Limb (tissue), 2 donors: ENCODE data around the gene NUP62.
"Not testable (repeated sequence)": the region's sequence is repeated elsewhere in the genome, so short reads cannot be mapped to it uniquely, and the experiment has no call there.

Experiments
- DNase-seq, 2 donors: peaks; one replicate each; pipeline ENCODE4 v3.0.0-alpha.2; 2016; ENCODE audit errors: extremely low spot score in 2 of 2

NUP62 gene, protein sequence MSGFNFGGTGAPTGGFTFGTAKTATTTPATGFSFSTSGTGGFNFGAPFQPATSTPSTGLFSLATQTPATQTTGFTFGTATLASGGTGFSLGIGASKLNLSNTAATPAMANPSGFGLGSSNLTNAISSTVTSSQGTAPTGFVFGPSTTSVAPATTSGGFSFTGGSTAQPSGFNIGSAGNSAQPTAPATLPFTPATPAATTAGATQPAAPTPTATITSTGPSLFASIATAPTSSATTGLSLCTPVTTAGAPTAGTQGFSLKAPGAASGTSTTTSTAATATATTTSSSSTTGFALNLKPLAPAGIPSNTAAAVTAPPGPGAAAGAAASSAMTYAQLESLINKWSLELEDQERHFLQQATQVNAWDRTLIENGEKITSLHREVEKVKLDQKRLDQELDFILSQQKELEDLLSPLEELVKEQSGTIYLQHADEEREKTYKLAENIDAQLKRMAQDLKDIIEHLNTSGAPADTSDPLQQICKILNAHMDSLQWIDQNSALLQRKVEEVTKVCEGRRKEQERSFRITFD

DNA sequence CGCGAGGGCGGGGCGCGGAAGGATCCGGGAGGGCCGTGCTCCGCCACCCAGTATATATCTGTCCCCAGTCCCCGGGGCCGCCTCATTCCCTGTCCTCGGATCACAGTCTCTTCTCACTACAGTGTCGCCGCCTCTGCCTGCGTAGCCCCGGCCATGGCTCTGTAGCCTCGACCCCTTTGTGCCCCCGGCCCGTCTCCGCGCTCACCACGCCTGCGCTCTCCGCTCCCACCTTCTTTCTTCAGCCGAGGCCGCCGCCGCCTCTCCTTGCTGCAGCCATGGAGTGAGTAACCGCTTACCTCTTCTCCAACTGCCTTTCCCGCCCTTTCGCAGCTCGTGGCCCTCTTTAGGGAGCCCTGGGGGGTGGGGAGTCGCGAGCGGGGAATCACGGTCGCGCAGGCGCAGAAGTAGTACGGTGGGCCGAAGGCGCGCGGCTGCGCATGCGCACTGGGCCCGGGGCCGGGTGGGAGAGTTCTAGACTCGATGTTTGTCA, at the start of gene NUP62, which contains the start of gene ATF5:
Gene NUP62, minus strand, starts transcription at position 384 of the 490 bp plus-strand sequence. CDS start 19,697 bp downstream, outside the sequence.
Gene ATF5, plus strand, starts transcription at position 85 of the 490 bp plus-strand sequence. CDS start 1,646 bp downstream, outside the sequence.
- DNase-seq, result peak; percentile 95 to 97

DNA sequence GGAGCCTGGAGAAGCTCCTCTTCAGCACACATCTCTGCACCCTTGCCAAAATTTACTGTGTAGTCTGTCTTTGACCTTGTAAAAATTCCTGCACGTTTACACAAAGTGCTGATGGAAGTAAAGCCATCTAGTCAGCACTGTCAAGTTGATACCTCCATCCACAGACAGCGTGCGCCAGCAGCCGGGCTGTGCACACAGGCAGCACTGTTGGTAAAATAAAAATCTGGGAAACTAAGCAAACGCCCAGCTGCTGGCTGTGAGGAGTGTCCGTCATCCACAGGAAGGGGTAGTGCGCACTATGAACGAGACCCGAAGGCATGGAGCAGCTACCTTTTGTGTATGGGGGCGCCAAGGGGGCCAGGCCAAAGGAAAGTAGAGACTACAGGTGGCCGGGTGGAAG, 49.0 kb upstream of the NUP62 start:
- no peak for DNase-seq

- no peak for DNase-seq
Observed at GRCh38 chr19:49977881-49978280, 48.6 kb upstream of the NUP62 start.

GRCh38 chr19:49977076-49977475, 47.8 kb upstream of the NUP62 start:
- no peak for DNase-seq

GRCh38 chr19:49976496-49976895, 47.2 kb upstream of the NUP62 start:
- no peak for DNase-seq

- no peak for DNase-seq
Observed at GRCh38 chr19:49975051-49975450, 45.7 kb upstream of the NUP62 start.

DNA sequence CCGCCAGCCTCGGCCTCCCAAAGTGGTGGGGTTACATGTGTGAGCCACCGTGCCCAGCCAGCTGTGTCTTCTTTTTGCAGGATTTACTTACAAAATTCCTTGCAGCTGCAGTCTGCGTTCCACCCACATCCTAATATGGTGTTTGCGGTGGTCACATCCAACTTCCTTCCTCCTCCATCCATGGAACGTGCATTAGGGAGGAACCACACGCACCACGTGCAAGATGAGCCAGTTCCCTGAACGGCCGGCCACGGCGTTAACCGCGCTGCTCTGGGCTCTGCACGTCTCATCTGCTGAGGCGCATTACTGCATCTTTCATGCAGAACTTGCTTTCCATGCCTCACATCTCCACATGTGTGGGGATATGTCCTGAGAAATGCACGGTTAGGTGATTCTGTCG, 44.7 kb upstream of the NUP62 start:
- no peak for DNase-seq

DNA sequence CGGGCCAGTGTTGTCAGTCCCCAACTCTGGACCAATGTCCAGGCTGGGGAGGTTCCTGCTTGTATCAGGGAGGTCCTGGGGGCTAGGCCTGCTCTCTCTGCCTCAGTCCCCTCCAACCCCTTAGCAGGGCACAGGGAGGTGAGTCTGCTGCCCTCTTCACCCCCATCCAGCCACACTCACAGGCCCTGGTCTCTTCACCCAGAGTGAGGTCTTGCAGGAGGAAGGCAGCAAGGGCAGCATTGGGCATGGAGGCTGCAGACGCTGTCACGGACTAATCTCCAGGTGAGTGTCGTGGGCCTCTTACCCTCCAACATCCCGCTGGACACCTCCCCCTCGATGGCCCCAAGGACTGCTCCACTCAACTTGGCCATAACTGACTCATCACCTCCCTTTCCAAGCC, 43.5 kb upstream of the NUP62 start:
- no peak for DNase-seq

- DNase-seq, result no peak
Observed at GRCh38 chr19:49971991-49972411, 42.7 kb upstream of the NUP62 start.

DNA sequence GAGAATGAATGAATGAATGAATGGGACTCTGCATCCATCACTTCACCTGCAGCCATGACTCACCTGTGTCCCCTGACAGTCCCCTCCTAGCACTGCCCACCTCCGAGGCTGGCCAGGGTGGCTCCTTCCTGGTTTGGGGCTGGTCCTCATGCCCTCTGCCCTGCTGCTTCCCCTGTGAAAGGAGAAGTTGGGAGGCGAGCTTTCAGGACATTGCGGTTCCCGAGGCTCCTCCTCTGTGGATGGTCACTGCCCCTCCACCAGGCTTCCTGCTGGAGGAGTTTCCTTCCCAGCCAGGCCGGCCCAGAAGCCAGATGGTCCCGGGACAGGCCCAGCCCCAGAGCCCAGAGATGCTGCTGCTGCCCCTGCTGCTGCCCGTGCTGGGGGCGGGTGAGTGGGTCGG, 40.1 kb upstream of the NUP62 start:
- DNase-seq, result not testable (repeated sequence)

GRCh38 chr19:49968279-49968922, 39.1 kb upstream of the NUP62 start:
- DNase-seq, result no peak

DNA sequence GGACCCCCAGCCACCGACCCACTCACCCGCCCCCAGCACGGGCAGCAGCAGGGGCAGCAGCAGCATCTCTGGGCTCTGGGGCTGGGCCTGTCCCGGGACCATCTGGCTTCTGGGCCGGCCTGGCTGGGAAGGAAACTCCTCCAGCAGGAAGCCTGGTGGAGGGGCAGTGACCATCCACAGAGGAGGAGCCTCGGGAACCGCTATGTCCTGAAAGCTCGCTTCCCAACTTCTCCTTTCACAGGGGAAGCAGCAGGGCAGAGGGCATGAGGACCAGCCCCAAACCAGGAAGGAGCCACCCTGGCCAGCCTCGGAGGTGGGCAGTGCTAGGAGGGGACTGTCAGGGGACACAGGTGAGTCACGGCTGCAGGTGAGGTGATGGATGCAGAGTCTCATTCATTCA, 31.7 kb upstream of the NUP62 start, which contains the start of gene SIGLEC11:
Gene SIGLEC11, minus strand, starts transcription at position 193 of the 400 bp plus-strand sequence. Its CDS starts 91 bp downstream, at position 102.
- not testable (repeated sequence) for DNase-seq

DNA sequence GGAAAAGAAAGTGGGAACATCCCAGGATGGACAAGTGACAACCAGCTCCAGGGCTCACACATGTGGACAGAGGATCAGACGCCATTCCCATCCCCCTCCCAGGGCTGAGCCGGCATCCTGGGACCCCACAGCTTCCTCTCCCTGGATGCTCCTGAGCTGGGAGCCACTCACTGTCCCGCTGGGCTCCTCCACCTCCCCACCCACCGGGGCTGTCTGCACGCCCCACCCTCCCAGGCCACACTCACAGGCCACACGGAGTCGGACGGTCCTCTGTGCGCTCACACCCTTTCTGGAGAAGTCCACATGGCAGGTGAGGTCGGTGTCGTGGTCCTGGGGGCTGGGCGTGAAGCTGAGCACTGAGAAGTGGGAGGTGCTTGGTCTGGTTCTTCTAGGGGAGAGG, 30.6 kb upstream of the NUP62 start:
- not testable (repeated sequence) for DNase-seq

DNA sequence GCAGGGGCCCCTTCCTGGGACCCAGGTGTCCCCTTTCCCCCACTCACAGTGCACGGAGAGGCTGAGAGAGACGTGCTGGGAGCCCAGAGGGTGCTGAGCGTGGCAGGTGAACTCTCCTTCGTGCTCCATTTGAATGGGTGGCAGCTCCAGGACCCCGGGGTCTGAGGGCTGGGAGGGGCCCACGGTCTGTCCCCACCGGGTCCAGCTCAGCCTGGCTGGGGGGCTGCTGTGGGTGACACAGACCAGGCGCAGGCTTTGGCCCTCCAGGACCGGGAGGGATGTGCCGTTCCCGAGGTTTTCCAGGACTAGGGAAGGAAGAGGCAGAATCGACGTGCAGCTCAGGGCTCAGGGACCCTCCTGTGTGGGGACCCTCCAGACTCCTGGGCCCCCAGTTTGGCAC, 29.3 kb upstream of the NUP62 start:
- not testable (repeated sequence) for DNase-seq

- DNase-seq, result not testable (repeated sequence)
Observed at GRCh38 chr19:49958144-49958543, 28.8 kb upstream of the NUP62 start.

- no peak for DNase-seq
Observed at GRCh38 chr19:49957262-49957915, 28.1 kb upstream of the NUP62 start.

GRCh38 chr19:49956115-49956495, 26.8 kb upstream of the NUP62 start:
- no peak for DNase-seq

DNA sequence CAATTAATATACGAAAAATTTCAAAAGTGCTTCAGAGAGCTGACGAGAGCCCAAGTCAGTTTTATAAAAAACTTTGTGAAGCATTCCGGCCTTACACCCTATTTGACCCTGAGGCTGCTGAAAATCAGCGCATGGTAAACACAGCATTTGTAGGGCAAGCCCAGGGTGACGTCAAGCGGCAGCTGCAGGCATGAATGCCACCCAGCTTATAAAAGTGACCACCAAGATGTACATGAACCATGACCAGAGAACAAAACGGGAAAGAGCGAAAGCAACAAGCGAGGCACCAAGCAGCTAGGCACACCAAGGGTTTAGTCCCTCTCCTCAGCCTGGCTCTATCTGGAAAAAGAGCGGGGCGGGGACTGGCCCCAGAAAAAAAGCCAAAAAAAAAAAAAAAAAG, 25.6 kb upstream of the NUP62 start:
- DNase-seq, result no peak

DNA sequence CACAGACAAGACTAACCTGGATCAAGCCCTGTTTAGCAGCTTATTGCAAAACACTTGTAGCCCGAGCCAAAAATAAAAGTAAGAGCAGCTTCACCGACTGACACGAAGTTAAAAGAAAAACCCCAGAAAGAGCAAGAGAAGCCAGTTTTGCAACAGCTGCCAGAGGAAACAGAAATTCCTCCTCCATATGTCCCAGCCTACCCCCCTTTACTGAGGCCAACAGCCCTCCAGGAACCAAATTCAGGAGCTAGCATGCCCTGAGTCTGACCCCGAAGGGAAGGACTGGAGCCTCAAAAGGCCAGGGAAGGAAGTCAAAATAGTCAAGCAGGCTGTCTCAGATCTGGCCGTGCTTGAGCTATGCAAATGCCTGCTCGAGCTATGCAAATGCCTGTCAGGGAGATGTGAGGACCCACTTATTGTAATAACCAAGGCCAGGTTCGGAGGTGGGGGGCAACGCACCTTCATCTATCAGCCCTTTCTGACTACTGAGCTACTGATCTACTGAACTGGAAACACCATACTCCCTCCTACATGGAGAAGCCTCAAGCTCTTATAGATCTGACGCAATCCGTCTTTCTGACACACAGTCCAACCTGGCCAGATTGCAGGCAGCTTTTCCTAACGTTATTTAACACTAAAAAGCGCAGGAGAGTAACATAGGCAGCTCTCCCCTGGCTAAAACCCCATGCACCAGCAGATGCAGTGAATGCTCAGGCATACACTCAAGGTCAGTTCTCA, 25.0 kb upstream of the NUP62 start:
- peak; percentile 39 to 42 for DNase-seq

- DNase-seq, result no peak
Observed at GRCh38 chr19:49953416-49953815, 24.1 kb upstream of the NUP62 start.

DNA sequence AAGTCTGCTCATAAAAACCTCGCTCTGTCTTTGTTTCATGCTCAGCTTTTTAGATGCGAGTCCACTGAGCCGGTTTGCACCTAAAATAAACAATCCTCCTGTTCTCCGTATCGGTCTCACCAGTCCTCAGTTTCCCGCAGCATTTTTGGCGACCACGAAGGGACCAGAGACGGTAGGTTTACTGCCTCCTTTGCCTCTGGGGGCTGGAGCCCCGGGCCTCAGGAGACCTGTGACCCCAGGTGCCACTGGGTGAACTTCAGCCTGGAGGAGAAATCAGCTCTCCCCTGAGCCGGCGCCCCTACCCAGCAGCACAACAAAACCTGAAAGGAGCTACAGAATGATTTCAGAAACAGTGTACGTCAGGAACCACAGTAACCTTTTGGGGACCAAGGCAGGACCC, 23.6 kb upstream of the NUP62 start:
- DNase-seq, result no peak
